ENCODE measurements around the gene KRT81.

Gene KRT81

GRCh38 chr12:52284562-52285171 lies 6.7 kb downstream of the KRT81 start:
- ATAC-seq (ENCODE audit: low read depth) (no peak), DNase-seq (ENCODE audit: low spot score) (no peak)
- no peaks in the 10 kb centered on the region for H3K9me3 ChIP-seq (ENCODE audit: severe bottlenecking)
- H3K36me3 ChIP-seq (ENCODE audit: low read depth), result no peaks in the 10 kb centered on the region
- H3K4me3 ChIP-seq (ENCODE audit: severe bottlenecking), result no peak overlapping the region
- peaks cover 43% of the 10 kb centered on the region for H3K4me1 ChIP-seq (ENCODE audit: insufficient read depth, poor library complexity, severe bottlenecking)
- no peaks in the 10 kb centered on the region for H3K27me3 ChIP-seq (ENCODE audit: insufficient read depth, poor library complexity, severe bottlenecking)
- TF ChIP-seq, protein P1, sequence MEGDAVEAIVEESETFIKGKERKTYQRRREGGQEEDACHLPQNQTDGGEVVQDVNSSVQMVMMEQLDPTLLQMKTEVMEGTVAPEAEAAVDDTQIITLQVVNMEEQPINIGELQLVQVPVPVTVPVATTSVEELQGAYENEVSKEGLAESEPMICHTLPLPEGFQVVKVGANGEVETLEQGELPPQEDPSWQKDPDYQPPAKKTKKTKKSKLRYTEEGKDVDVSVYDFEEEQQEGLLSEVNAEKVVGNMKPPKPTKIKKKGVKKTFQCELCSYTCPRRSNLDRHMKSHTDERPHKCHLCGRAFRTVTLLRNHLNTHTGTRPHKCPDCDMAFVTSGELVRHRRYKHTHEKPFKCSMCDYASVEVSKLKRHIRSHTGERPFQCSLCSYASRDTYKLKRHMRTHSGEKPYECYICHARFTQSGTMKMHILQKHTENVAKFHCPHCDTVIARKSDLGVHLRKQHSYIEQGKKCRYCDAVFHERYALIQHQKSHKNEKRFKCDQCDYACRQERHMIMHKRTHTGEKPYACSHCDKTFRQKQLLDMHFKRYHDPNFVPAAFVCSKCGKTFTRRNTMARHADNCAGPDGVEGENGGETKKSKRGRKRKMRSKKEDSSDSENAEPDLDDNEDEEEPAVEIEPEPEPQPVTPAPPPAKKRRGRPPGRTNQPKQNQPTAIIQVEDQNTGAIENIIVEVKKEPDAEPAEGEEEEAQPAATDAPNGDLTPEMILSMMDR (IDR thresholded peaks at IDR 0.05; ENCODE audit: poor library complexity, severe bottlenecking), result no peak
- H3K27ac ChIP-seq (ENCODE audit: poor library complexity, severe bottlenecking), result peak overlapping the region; percentile 99

- no peak overlapping the region for H3K4me3 ChIP-seq (ENCODE audit: severe bottlenecking)
- H3K4me1 ChIP-seq (ENCODE audit: insufficient read depth, poor library complexity, severe bottlenecking), result peaks cover 51% of the 10 kb centered on the region
- peak; percentile 61 for ATAC-seq (ENCODE audit: low read depth)
Measured at GRCh38 chr12:52280796-52281560, 10.4 kb downstream of the KRT81 start.

DNA sequence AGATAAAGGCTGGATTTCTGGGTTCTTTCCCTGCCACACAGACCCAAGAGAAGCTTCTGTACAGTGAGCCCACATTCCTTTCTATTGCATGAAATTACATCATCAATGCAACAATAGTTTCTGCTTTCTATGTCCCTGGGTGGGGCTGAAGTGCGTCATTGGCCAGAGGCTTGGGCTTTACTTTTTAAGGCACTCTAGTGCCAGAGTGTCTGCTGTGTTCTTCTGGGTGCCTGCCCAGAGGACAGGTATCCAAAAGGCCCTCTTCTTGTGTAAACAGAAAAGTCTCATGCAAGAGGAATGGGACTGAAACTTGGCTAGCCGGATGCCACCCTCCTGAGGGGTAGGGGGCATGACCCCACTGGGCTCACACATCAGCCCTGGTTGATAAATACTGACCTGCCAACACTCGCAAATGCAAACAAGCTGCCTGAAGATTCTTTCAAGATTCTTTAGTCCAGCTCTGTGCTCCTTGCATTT lies 11.0 kb downstream of the KRT81 start:
- Histone ChIP-seq H3K36me3 (ENCODE audit: low read depth) (no peaks in the 10 kb centered on the region), H3K9me3 (ENCODE audit: severe bottlenecking) (no peaks in the 10 kb centered on the region), H3K27ac (ENCODE audit: poor library complexity, severe bottlenecking) (peak overlapping the region; percentile 99), H3K4me3 (ENCODE audit: severe bottlenecking) (no peak overlapping the region), H3K27me3 (ENCODE audit: insufficient read depth, poor library complexity, severe bottlenecking) (no peaks in the 10 kb centered on the region), H3K4me1 (ENCODE audit: insufficient read depth, poor library complexity, severe bottlenecking) (peaks cover 45% of the 10 kb centered on the region)
- TF ChIP-seq, protein P1 (IDR thresholded peaks at IDR 0.05; ENCODE audit: poor library complexity, severe bottlenecking), result no peak
- DNase-seq (ENCODE audit: low spot score), result peak; percentile 97
- ATAC-seq (ENCODE audit: low read depth), result peak; percentile 65

More at GRCh38 chr12:52280796-52281560, 10.4 kb downstream of the KRT81 start:
- TF ChIP-seq, protein P1 (IDR thresholded peaks at IDR 0.05; ENCODE audit: poor library complexity, severe bottlenecking), result no peak
- Histone ChIP-seq H3K27ac (ENCODE audit: poor library complexity, severe bottlenecking) (peak overlapping the region; percentile 99), H3K9me3 (ENCODE audit: severe bottlenecking) (no peaks in the 10 kb centered on the region), H3K27me3 (ENCODE audit: insufficient read depth, poor library complexity, severe bottlenecking) (no peaks in the 10 kb centered on the region), H3K36me3 (ENCODE audit: low read depth) (no peaks in the 10 kb centered on the region)
- peak; percentile 94 for DNase-seq (ENCODE audit: low spot score)

- Histone ChIP-seq H3K4me3 (ENCODE audit: severe bottlenecking) (no peak overlapping the region), H3K36me3 (ENCODE audit: low read depth) (no peaks in the 10 kb centered on the region), H3K4me1 (ENCODE audit: insufficient read depth, poor library complexity, severe bottlenecking) (peaks cover 39% of the 10 kb centered on the region), H3K9me3 (ENCODE audit: severe bottlenecking) (no peaks in the 10 kb centered on the region), H3K27me3 (ENCODE audit: insufficient read depth, poor library complexity, severe bottlenecking) (no peaks in the 10 kb centered on the region), H3K27ac (ENCODE audit: poor library complexity, severe bottlenecking) (peak overlapping the region; percentile 99)
- TF ChIP-seq, protein P1 (IDR thresholded peaks at IDR 0.05; ENCODE audit: poor library complexity, severe bottlenecking), result no peak
- ATAC-seq (ENCODE audit: low read depth) (no peak), DNase-seq (ENCODE audit: low spot score) (no peak)
Measured at GRCh38 chr12:52279422-52280318, 11.7 kb downstream of the KRT81 start.

Data from RWPE2 (cell line).